Breast epithelium (tissue), 4 donors: ENCODE data around the gene KCNE3. TPM values are rescaled to one million over a fixed set of nuclear protein-coding genes. Genes with fewer than 3 reads are reported as not detected.

Experiments
- DNase-seq, 2 donors: peaks; one replicate each; pipeline ENCODE4 v3.0.0-alpha.2; 2019; ENCODE audit warnings: low spot score in 2 of 2
- H3K27ac ChIP-seq, 2 donors: fragments of 200-600 bp; sonication (generic) in 1 of 2; one replicate each; pipeline ENCODE4 v1.5.1; 2016 to 2019; ENCODE audit warnings: mild to moderate bottlenecking in 1 of 2
- H3K27me3 ChIP-seq, 2 donors: fragments of 200-600 bp; sonication (generic) in 1 of 2; one replicate each; pipeline versions ENCODE4 v1.5.1 to v1.6.0; 2017 to 2019; ENCODE audit warnings: control low read depth in 1 of 2, mild to moderate bottlenecking in 1 of 2
- H3K36me3 ChIP-seq: fragments of 200-600 bp; one replicate; pipeline ENCODE4 v1.5.1; 2019
- H3K4me1 ChIP-seq, 2 donors: fragments of 200-600 bp; sonication (generic); one replicate each; pipeline ENCODE4 v1.5.1; 2016 to 2019; ENCODE audit warnings: control low read depth in 1 of 2
- H3K4me3 ChIP-seq, 3 donors: fragments of 200-600 bp; sonication (generic); 1 replicate in 2 of 3; 2 replicates in 1 of 3; pipeline ENCODE4 v1.5.1; 2016 to 2019; ENCODE audit warnings: mild to moderate bottlenecking in 3 of 3, moderate library complexity in 2 of 3
- H3K9me3 ChIP-seq, 2 donors: fragments of 200-600 bp; sonication (generic) in 1 of 2; one replicate each; pipeline ENCODE4 v1.5.1; 2016 to 2019; ENCODE audit warnings: control low read depth in 1 of 2
- CTCF ChIP-seq, 3 donors: fragments of 450-650 bp; IDR thresholded peaks; one replicate each; pipeline ENCODE4 v1.5.1; 2016 to 2017; ENCODE audit warnings: antibody characterized with exemption in 3 of 3, mild to moderate bottlenecking in 3 of 3, moderate library complexity in 3 of 3
- POLR2A ChIP-seq: fragments of 450-650 bp; IDR thresholded peaks from one replicate; pipeline ENCODE4 v1.6.1; 2016; ENCODE audit warnings: antibody characterized with exemption, mild to moderate bottlenecking, moderate library complexity
- POLR2AphosphoS5 ChIP-seq, 3 donors: sonication (generic); formaldehyde crosslinking; IDR thresholded peaks; one replicate each; pipeline ENCODE4 v1.6.1; 2017; ENCODE audit warnings: antibody characterized with exemption in 3 of 3
- intact Hi-C: fragments of 100-400 bp; cut with DNase I; formaldehyde crosslinking; loops from one replicate; pipeline ENCODE4 v1.15.1; 2023; ENCODE audit warnings: low total_unique reads
- total RNA-seq, 3 donors: library from RNA; depleted of rRNA; stranded (reverse); fragments of >200 nt; gene quantifications; one replicate each; pipeline ENCODE4 v1.1.0, GENCODE V29; 2016

Gene KCNE3
- 10 to 100 TPM in 1 of 3 donors, 1 to 10 TPM in 2; 3.6 to 15.8 (median 4.7) TPM for total RNA-seq

GRCh38 chr11:74466916-74467885 is at the start of gene KCNE3:
KCNE3 (minus strand) TSS chr11:74467549; CDS start chr11:74457563, 9,986 bp downstream.
- Histone ChIP-seq H3K4me1 (no peaks in the 10 kb centered on the region), H3K9me3 (no peaks in the 10 kb centered on the region), H3K4me3 (peak within 1 kb of the TSS; percentile 58 to 71 (median 61)), H3K27me3 (no peaks in the 10 kb centered on the region), H3K27ac (peak within 1 kb of the TSS; percentile 8 to 36), H3K36me3 (no peaks in the 10 kb centered on the region)
- DNase-seq, result no peak
- intact Hi-C loops, result no loop called here
- TF ChIP-seq POLR2AphosphoS5 (IDR thresholded peaks at IDR 0.05) (no peak), CTCF (IDR thresholded peaks at IDR 0.05) (no peak), POLR2A (no peak)

GRCh38 chr11:74507582-74507981 is 40.2 kb upstream of the KCNE3 start:
- no peak for TF ChIP-seq CTCF (IDR thresholded peaks at IDR 0.05)
- TF ChIP-seq POLR2A, result no peak
- no peak for TF ChIP-seq POLR2AphosphoS5 (IDR thresholded peaks at IDR 0.05)
- Histone ChIP-seq H3K9me3 (peaks cover 0 to 2% of the 10 kb centered on the region in 2 donors), H3K27ac (no peak overlapping the region), H3K27me3 (no peaks in the 10 kb centered on the region), H3K4me1 (no peaks in the 10 kb centered on the region), H3K36me3 (no peaks in the 10 kb centered on the region), H3K4me3 (no peak overlapping the region)
- no peak for DNase-seq
- intact Hi-C loops, result no loop called here

- no peak for TF ChIP-seq CTCF (IDR thresholded peaks at IDR 0.05)
- no peak for TF ChIP-seq POLR2A
- TF ChIP-seq POLR2AphosphoS5 (IDR thresholded peaks at IDR 0.05), result no peak
- intact Hi-C loops, result no loop called here
Measured at GRCh38 chr11:74506823-74507222, 39.5 kb upstream of the KCNE3 start.

GRCh38 chr11:74505911-74506310 is 38.6 kb upstream of the KCNE3 start:
- DNase-seq, result no peak
- no peak for TF ChIP-seq POLR2AphosphoS5 (IDR thresholded peaks at IDR 0.05)
- no peak for TF ChIP-seq CTCF (IDR thresholded peaks at IDR 0.05)
- no peak for TF ChIP-seq POLR2A
- H3K4me3 ChIP-seq, result no peak overlapping the region
- no peaks in the 10 kb centered on the region for H3K4me1 ChIP-seq
- H3K27me3 ChIP-seq, result no peaks in the 10 kb centered on the region
- no peaks in the 10 kb centered on the region for H3K36me3 ChIP-seq
- intact Hi-C loops, result no loop called here
- no peak overlapping the region for H3K27ac ChIP-seq
- peaks cover 0 to 6% of the 10 kb centered on the region in 2 donors for H3K9me3 ChIP-seq

More at GRCh38 chr11:74506823-74507222, 39.5 kb upstream of the KCNE3 start:
- Histone ChIP-seq H3K27ac (no peak overlapping the region), H3K36me3 (no peaks in the 10 kb centered on the region), H3K9me3 (peaks cover 0 to 6% of the 10 kb centered on the region in 2 donors), H3K27me3 (no peaks in the 10 kb centered on the region), H3K4me3 (no peak overlapping the region), H3K4me1 (no peaks in the 10 kb centered on the region)
- DNase-seq, result no peak

- TF ChIP-seq POLR2AphosphoS5 (IDR thresholded peaks at IDR 0.05) (no peak), POLR2A (no peak), CTCF (IDR thresholded peaks at IDR 0.05) (no peak)
Measured at GRCh38 chr11:74504100-74504691, 36.8 kb upstream of the KCNE3 start.

More at GRCh38 chr11:74504100-74504691, 36.8 kb upstream of the KCNE3 start:
- H3K27me3 ChIP-seq, result no peaks in the 10 kb centered on the region
- no peak for DNase-seq
- intact Hi-C loops, result no loop called here
- H3K36me3 ChIP-seq, result no peaks in the 10 kb centered on the region
- H3K4me1 ChIP-seq, result no peaks in the 10 kb centered on the region
- no peak overlapping the region for H3K4me3 ChIP-seq
- no peak overlapping the region for H3K27ac ChIP-seq
- H3K9me3 ChIP-seq, result peaks cover 0 to 6% of the 10 kb centered on the region in 2 donors
